Measurements from ENCODE around the gene PRDM16. TPM values are rescaled to one million over a fixed set of nuclear protein-coding genes. Genes with fewer than 3 reads are reported as not detected.
A peak's percentile ranks its signal among the peaks of the same experiment; 100 is the strongest.

PRDM16 gene
- total and polyA plus RNA-seq, 2 experiments from 2014 or later: 0.14 to 0.16 TPM

DNA sequence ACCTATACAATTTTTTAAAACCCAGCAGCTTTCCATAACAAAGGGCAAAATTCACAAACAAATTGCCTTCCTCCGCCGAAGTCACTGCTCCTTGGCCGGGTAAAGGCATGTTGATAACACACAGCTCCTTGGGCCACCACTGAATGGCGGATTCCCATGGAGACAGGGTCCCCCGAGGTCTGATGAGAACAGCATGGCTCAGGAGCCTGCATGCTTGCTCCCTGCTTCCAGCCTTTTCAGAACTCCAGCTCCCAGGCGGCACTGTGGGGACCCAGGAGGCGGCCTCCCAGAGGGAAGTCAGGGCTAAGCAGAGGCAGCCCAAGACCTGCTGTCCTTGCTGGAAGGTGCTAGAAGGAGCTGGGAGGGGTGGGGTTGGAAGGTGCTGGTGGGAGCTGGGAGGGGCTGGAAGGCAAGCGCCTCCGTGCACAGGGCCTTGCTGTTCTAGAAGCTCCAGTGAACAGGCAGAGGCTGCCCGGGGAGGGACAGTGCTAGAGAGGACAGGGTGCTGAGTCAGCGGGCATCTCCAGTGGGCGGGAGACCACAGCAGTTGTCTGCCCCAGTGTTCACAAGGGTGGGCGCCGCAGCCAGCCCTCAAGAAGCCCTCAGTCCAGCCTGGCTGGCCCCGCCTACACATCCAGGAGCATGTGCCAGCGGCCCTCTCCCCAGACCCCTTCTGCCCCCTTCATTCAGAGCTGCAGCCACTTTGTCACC is 35.1 kb downstream of the PRDM16 start:
- no peak overlapping the region for H3K27ac ChIP-seq (ENCODE audit: low read depth)
- Mint-ChIP-seq H3K27me3 (ENCODE audit: insufficient read depth, low read depth, poor library complexity) (peaks cover 7% of the 10 kb centered on the region), H3K27ac (no peak overlapping the region), H3K4me3 (no peak overlapping the region), H3K36me3 (ENCODE audit: low read depth) (no peaks in the 10 kb centered on the region), H3K4me1 (peaks cover 25% of the 10 kb centered on the region), H3K9me3 (peaks cover 8% of the 10 kb centered on the region; the same call in 2 of the 3 replicates)
- ATAC-seq (peak; percentile 17), DNase-seq (ENCODE audit: low spot score) (peak; percentile 31)
- TF ChIP-seq STAT1 (IDR thresholded peaks at IDR 0.05; ENCODE audit: unreplicated experiment) (no peak), REST (IDR thresholded peaks at IDR 0.05; ENCODE audit: unreplicated experiment) (no peak), ETS1 (IDR thresholded peaks at IDR 0.05) (no peak), CTCF (conservative IDR thresholded peaks at IDR 0.05; ENCODE audit: low read depth in 2 of 2) (no peak), NANOG (IDR thresholded peaks at IDR 0.05; ENCODE audit: borderline replicate concordance) (no peak), CREB1 (CRISPR knock-in tag; IDR thresholded peaks at IDR 0.05; ENCODE audit: low read depth) (no peak)
- H4K20me1 ChIP-seq (replicated peaks; ENCODE audit: insufficient read depth): no peaks in the 10 kb centered on the region
- no peaks in the 10 kb centered on the region for H3K9me2 ChIP-seq (ENCODE audit: insufficient read depth)
- H3K36me3 ChIP-seq (ENCODE audit: insufficient read depth): no peaks in the 10 kb centered on the region; the same call in 1 of the 2 replicates
- peaks cover 10% of the 10 kb centered on the region for H3K4me1 ChIP-seq (ENCODE audit: insufficient read depth)
- no peak overlapping the region for H2AFZ ChIP-seq
- no peaks in the 10 kb centered on the region for H3K27me3 ChIP-seq (ENCODE audit: insufficient read depth)
- H3K4me2 ChIP-seq: peak overlapping the region; percentile 32; the same call in 1 of the 2 replicates
- no peaks in the 10 kb centered on the region for H3K79me2 ChIP-seq (replicated peaks; ENCODE audit: insufficient read depth)
- no peaks in the 10 kb centered on the region for H3F3A ChIP-seq (replicated peaks; ENCODE audit: low read depth)
- H3K4me3 ChIP-seq: no peak overlapping the region

DNA sequence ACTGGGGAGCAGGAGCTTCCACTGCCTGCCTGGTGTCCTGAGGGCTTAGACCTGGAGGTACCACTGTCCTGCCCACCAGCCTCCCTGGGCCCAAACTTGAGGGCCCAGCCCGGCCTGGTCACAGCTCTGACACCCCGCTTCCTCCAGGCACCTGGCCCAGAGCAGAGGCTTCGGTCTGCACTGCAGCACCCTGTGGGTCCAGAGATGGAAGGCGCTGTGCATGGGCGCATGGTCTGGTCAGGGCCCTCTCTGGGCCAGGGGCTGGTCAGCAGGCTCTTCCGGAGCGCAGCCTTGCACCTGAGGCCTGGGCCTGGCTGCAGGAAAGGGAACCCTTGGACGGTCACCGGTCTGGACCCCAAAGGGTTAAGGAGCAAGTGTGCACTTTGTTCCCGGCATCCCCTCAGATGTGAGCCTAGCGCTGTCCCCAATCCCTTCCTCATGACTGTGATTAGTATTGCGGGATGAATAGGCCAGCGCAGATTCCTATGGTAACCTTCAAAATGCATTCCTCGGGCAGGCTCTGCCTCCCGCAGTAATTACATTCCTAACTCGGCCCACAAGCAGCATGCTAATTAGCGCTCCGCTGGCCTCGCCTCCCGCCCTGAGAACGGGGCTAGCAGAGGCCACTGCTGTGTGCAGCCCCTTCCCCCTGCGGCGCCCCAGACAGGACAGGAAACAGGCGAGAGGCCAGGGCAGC is 36.3 kb downstream of the PRDM16 start:
- ATAC-seq (peak; percentile 91), DNase-seq (ENCODE audit: low spot score) (peak; percentile 94)
- Histone ChIP-seq H2AFZ (no peak overlapping the region), H4K20me1 (replicated peaks; ENCODE audit: insufficient read depth) (no peaks in the 10 kb centered on the region), H3F3A (replicated peaks; ENCODE audit: low read depth) (no peaks in the 10 kb centered on the region), H3K4me3 (no peak overlapping the region), H3K9me2 (ENCODE audit: insufficient read depth) (no peaks in the 10 kb centered on the region), H3K79me2 (replicated peaks; ENCODE audit: insufficient read depth) (no peaks in the 10 kb centered on the region), H3K36me3 (ENCODE audit: insufficient read depth) (no peaks in the 10 kb centered on the region; the same call in 1 of the 2 replicates), H3K27ac (ENCODE audit: low read depth) (no peak overlapping the region), H3K4me1 (ENCODE audit: insufficient read depth) (peaks cover 10% of the 10 kb centered on the region), H3K4me2 (peak overlapping the region; percentile 67), H3K27me3 (ENCODE audit: insufficient read depth) (no peaks in the 10 kb centered on the region)
- H3K9me3 Mint-ChIP-seq: peaks cover 8% of the 10 kb centered on the region; the same call in 2 of the 3 replicates
- H3K4me1 Mint-ChIP-seq: peaks cover 25% of the 10 kb centered on the region
- no peak for TF ChIP-seq EZH2phosphoT487 (IDR thresholded peaks at IDR 0.05; ENCODE audit: unreplicated experiment)
- TF ChIP-seq POLR2AphosphoS5 (IDR thresholded peaks at IDR 0.05; ENCODE audit: low read depth): 0 out of 2 replicates have a peak, but pooled peaks have one; percentile 26
- peak; percentile 14 for TF ChIP-seq REST (IDR thresholded peaks at IDR 0.05; ENCODE audit: unreplicated experiment)
- peaks cover 7% of the 10 kb centered on the region for H3K27me3 Mint-ChIP-seq (ENCODE audit: insufficient read depth, low read depth, poor library complexity)
- H3K27ac Mint-ChIP-seq: no peak overlapping the region
- no peak overlapping the region for H3K4me3 Mint-ChIP-seq
- no peaks in the 10 kb centered on the region for H3K36me3 Mint-ChIP-seq (ENCODE audit: low read depth)

Data from GM23338 (cell line).